ENCODE data around the gene KLF3.

- TF ChIP-seq CTCF (IDR thresholded peaks at IDR 0.05) (no peak), POLR2A (IDR thresholded peaks at IDR 0.05) (no peak)
Measured at GRCh38 chr4:38730493-38730829, 66.5 kb downstream of the KLF3 start.

All from right lobe of liver (tissue), 4 donors.